HG03108 (cell line): ENCODE measurements around the gene SARS1.

ENCODE experiments used
- ATAC-seq: cut with Tn5 transposase; IDR thresholded peaks from one replicate; pipeline ENCODE4 v1.9.1; 2021; ENCODE audit warnings: moderate library complexity; ENCODE audit not compliant: unreplicated experiment

Gene SARS1

DNA sequence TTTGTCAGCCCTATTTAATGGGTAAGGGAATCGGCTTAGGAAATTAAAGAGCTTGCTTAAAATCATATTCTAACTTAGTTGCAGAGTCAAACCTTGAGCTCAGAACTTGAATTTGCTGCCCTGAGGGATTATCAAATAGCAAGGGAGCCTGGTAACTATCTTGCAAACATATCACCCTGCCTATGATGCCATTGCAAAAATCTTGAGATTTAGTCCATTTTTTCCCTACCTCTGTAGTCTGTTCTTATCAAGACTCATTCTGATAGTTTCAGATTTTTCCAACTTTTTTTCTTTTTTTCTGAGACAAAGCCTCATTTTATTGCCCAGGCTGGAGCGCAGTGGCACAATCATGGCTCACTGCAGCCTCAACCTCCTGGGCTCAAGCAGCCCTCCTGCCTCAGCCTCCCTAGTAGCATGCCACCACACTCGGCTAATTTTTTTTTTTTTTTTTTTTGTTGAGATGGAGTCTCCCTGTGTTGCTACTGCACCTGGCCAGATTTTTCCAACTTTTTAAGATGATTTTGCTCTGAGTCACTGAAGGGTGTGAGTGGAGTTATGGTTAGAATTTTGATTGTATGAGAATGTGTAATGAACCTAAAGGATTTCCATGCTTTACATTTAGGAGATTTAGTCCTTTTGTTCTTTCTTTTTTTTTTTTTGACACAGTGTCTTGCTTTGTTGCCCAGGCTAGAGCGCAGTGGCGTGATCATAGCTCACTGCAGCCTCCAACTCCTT, 12.2 kb downstream of the SARS1 start:
- ATAC-seq, result no peak

DNA sequence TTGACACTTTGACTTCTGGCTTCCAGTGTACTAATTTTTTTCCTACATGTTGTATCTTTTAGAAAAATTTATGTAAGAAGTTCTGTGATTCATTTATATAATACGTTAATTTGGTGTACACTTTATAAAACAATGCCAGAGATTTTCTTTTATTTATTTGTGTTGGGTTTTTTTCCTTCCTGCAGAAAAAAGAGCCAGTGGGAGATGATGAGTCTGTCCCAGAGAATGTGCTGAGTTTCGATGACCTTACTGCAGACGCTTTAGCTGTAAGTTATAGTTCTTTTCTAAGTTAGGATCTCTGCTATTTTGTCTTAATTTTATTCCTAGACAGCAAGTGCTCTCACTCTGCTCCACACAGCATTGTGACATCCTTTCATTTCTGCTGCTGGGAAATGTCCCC, 14.4 kb downstream of the SARS1 start:
- ATAC-seq, result no peak

DNA sequence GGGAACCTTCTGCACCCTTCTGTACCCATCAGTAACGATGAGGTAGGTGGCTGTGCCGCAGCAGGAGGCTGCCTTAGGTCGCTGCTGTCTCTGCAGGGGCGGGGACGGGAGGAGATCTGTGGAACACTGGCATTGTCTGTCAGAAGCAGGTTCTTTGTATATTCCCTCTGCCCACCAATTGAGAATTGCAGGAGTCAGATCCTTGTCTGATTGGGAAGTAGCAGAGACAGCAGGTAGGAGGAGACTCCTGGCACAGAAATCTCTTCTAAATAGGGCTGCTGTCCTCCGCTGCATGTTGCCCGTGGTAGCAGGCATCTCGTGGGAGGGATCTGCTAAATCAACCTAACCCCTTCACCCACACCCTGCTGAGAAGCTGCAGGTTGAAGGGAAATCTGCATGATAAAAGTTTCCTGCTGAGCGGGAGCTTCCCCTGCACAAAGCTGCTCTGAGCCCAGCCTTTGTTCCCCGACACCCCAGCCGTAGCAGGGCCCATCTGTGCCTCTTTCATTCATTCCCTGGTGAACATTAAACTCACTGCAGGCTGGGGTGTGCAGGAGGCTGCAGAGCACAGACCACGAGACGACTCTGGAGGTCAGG, 15.9 kb downstream of the SARS1 start:
- ATAC-seq, result no peak

- no peak for ATAC-seq
These were observed 17.3 kb downstream of the SARS1 start for GRCh38 chr1:109231066-109231465.

GRCh38 chr1:109235137-109235536, 21.4 kb downstream of the SARS1 start:
- no peak for ATAC-seq

DNA sequence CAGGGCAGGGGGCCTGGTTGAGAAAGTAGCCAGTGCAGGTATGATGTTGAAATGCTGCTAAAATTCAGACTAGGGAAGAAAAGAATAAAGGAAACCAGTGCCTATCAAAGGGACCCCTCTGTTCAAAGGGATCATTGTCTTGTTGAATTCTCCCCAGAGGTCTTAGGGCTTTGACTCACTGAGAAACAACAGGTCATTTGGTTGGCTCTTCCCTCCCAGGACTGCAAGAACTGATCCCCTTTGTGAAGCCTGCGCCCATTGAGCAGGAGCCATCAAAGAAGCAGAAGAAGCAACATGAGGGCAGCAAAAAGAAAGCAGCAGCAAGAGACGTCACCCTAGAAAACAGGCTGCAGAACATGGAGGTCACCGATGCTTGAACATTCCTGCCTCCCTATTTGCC, 23.8 kb downstream of the SARS1 start:
- no peak for ATAC-seq

- no peak for ATAC-seq
These were observed 24.7 kb downstream of the SARS1 start for GRCh38 chr1:109238382-109238781.

- ATAC-seq, result no peak
These were observed 25.3 kb downstream of the SARS1 start for GRCh38 chr1:109239047-109239408.

DNA sequence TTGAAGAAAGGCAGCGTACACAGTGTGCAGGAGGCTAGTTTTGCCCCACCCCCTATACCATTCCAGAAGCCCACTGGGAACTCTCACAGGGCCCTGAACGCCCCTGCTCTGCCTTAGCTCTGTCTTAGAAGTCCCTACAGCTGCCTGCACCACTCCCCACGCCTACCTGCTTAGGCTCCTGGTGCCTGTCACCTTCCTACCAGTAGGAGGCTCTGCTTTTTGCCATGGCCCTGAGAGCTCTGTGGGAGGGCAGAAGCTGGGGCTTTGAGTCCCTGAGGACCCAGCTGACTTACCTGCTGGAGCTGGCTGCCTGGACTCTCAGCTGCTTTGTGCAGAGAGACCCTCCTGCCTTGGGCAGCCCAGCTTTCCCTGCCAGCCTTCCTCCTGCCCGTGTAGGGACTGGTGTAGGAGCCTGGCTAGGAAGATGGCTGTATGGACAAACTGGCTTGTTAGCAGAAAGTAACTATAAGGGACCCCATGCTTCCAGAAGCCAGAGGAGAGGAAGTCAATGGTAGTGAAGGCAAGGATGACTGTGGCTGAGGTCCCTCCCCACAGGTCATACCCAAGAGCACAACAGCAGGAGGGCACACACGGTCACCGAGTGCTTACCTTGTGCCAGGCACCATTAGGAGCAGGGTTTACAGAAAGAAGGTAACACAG, 25.8 kb downstream of the SARS1 start:
- ATAC-seq, result no peak

DNA sequence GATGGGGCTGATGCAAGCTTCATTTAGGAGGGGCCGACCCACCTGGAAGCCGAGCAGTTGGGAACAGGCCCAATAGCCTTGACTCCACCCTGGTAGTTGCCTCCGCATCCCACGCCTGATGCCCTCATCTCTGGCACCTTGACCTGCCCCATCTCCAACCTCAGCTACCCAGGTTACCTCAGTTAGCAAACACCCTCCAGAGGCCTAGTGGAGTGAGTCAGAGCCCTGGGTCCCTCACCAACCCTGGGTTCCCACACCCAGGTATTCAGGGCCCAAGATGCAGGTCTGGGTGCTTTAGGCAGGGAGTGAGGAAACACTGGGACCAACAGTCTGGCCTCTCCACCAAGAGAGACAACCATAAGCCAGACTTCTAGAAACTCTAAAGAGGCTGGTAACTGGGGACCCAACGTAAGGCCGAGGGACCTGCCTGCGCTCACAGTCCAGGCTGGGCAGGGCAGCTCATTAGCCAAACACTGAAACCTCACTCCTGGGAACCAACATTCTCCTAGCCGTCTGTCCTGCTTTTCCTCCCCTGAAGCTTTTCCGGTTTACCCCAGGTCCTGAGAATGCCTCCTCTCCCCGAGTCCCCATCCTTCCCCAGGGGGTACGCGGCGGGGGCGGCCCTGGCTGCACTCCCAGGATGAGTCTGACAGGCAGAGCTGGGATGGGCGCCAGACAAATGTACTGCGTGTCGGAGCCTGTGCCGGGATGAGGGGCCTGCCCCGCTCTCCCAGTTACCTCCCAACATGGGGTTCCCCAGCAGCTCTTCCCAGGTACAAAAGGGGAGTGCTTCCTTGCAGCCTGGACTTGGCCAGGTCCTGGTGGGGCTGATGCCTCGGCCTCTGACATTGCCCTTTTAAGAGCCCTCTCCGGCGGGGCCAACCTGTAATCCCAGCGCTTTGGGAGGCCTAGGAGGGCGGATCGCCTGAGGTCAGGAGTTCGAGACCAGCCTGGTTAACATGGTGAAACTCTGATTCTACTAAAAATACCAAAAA, 26.7 kb downstream of the SARS1 start:
- no peak for ATAC-seq

- no peak for ATAC-seq
These were observed 27.6 kb downstream of the SARS1 start for GRCh38 chr1:109241344-109241743.

DNA sequence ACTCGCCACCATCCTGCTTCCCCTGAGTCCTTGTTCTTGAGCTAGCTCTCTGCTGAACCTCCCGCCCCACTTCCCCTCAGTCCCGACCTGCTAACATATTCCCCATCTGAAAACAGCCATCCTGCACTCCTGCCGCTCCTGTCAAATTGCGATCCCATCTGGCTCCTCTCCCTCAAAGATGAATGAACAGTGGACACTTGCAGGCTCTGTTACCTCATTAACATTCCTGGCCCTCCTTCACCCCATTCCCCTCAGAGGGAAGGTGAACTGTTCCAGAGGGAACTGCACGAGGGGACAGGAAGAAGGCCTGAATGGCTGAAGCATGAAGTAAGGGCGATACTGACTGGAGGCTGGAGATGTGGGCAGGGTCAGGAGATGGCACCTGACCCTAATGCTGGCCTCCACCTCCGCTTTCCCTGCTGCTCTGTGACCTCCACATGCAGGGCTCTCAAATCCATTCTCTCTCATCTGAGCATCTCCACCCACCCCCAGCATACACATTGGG, 28.2 kb downstream of the SARS1 start:
- ATAC-seq, result no peak

DNA sequence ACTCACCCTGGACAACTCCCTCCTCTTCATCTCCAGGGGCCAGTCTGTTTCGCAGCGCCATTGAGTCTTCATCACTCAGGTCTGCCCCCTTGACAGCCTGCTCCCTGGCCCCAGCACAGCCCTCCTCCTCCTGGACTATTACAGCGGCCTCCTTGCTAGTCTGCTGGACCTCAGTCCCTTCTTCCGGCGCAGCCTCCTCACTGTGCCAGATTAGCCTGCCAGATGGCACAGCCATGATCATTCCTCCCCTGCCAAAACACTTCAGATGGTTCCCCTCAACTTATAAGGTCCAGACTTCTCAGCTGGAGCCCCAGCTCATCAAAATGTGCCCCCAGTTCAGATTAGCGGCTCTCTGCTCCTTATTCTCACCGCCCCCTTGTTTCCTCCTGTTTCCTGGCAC, 28.7 kb downstream of the SARS1 start:
- no peak for ATAC-seq

- ATAC-seq, result no peak
These were observed 29.5 kb downstream of the SARS1 start for GRCh38 chr1:109243221-109243620.

- ATAC-seq, result no peak
These were observed 30.3 kb downstream of the SARS1 start for GRCh38 chr1:109243860-109244552.

- no peak for ATAC-seq
These were observed 32.4 kb downstream of the SARS1 start for GRCh38 chr1:109246141-109246551.

GRCh38 chr1:109247401-109248365, 34.0 kb downstream of the SARS1 start:
- ATAC-seq, result no peak

DNA sequence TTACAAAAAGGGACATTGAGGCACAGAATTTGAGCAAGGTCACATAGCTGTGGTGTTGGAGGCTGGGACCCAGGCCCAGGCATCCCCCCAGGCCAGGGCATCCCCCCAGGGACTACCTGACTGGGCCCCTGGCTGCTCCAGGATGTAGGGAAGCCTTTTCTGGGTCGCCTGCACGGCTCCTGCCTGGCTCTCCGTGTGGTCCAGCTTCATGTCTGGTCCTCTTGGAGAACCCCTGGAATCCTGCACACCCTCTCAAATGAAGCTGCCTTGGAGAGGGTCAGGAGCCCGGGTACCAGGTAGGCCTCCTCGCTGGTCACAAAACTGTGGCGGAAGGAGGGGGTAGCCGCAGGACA, 34.7 kb downstream of the SARS1 start:
- no peak for ATAC-seq
